Heart right ventricle (tissue), 16 donors: Measurements from ENCODE around the gene SFT2D1. TPM values are rescaled to one million over a fixed set of nuclear protein-coding genes. Genes with fewer than 3 reads are reported as not detected.
"Not testable (repeated sequence)": the region's sequence is repeated elsewhere in the genome, so short reads cannot be mapped to it uniquely, and the experiment has no call there.

Experiments used
- ATAC-seq, 8 donors: fragments of 200-7000 bp; cut with Tn5 transposase; one replicate each; pipeline ENCODE4 v1.9.1; 2020; ENCODE audit warnings: mild to moderate bottlenecking in 8 of 8, moderate library complexity in 8 of 8, moderate number of reproducible peaks in 1 of 8
- DNase-seq, 2 donors: peaks; one replicate each; pipeline ENCODE4 v3.0.0-alpha.2; 2020
- H3K27ac ChIP-seq, 10 donors: fragments of 200-600 bp; sonication (generic) in 2 of 10; one replicate each; pipeline versions ENCODE4 v1.5.0 to v1.8.0; 2020 to 2022; ENCODE audit warnings: mild to moderate bottlenecking in 3 of 10
- H3K27me3 ChIP-seq, 7 donors: fragments of 200-600 bp; one replicate each; pipeline ENCODE4 v1.8.0; 2021 to 2022; ENCODE audit warnings: mild to moderate bottlenecking in 2 of 7
- H3K36me3 ChIP-seq, 9 donors: fragments of 200-600 bp; sonication (generic) in 1 of 9; one replicate each; pipeline versions ENCODE4 v1.5.0 to v1.8.0; 2020 to 2022; ENCODE audit warnings: mild to moderate bottlenecking in 2 of 9
- H3K4me1 ChIP-seq, 9 donors: fragments of 200-600 bp; sonication (generic) in 1 of 9; one replicate each; pipeline versions ENCODE4 v1.5.0 to v1.8.0; 2020 to 2022; ENCODE audit warnings: mild to moderate bottlenecking in 4 of 9
- H3K4me3 ChIP-seq, 10 donors: fragments of 200-600 bp; sonication (generic) in 2 of 10; one replicate each; pipeline versions ENCODE4 v1.5.0 to v1.8.0; 2020 to 2022; ENCODE audit warnings: mild to moderate bottlenecking in 7 of 10, moderate library complexity in 2 of 10
- H3K9me3 ChIP-seq, 11 donors: fragments of 200-600 bp in 10 of 11; sonication (generic) in 2 of 11; one replicate each; pipeline versions ENCODE4 v1.5.0 to v1.8.0; 2013 to 2022; ENCODE audit warnings: mild to moderate bottlenecking in 2 of 11, control low read depth in 1 of 11, moderate library complexity in 1 of 11
- WGBS, 2 donors: extraction: QIAGEN DNeasy Blood & Tissue Kit; methylation state at CpG; one replicate each; pipeline ENCODE4 v1.1.7; 2013; ENCODE audit warnings: inconsistent platforms in 1 of 2; 5-methylcytosine and 5-hydroxymethylcytosine counted together
- intact Hi-C, 10 donors: fragments of 100-400 bp; cut with DNase I; formaldehyde crosslinking; loops; one replicate each; pipeline versions ENCODE4 v1.11.1 to v1.14.2; 2022
- polyA plus RNA-seq, 2 donors: library from polyadenylated mRNA; stranded (reverse); fragments of 200-250 nt; gene quantifications; one replicate each; pipeline ENCODE4 v1.2.3, GENCODE V29; 2013
- total RNA-seq, 10 donors: library from RNA; stranded (reverse); fragmentation: NEBNext Ultra II Directional in 3 of 10; extraction: Animal tissue kit (Norgen Biotek cat#: 25700) in 3 of 10; gene quantifications; one replicate each; pipeline versions ENCODE4 v1.2.1 to v1.2.4, GENCODE V29; 2021 to 2023
- TF ChIP-seq, protein P1 (sequence below), 9 donors: fragments of 200-600 bp; sonication (generic) in 2 of 9; IDR thresholded peaks; one replicate each; pipeline versions ENCODE4 v1.5.0 to v1.8.0; 2021 to 2022; ENCODE audit warnings: antibody characterized with exemption in 9 of 9, mild to moderate bottlenecking in 5 of 9, moderate library complexity in 1 of 9
- donor health status: Arrhythmogenic right ventricular cardiomyopathy.
- donor health status: ischemic (EF 13 %, LVEDD 7.1; RV severe dilation, severe dysfunction).
- donor health status: healthy with polysubstance abuse.
- donor health status: DM: no; HTN: yes; CAD: no.
- donor health status: DM: no; HTN: no; CAD: no.
- donor health status: ischemic (EF 25% LVEDD 6.9; RV normal size, moderate dysfunction).
- donor health status: ischemic (EF 25% LVEDD 5.7; RV mildly dilated, moderate dysfunction).
- donor health status: healthy.
- donor health status: DM: yes; HTN: yes; CAD: no.
- donor health status: Ischemic cardiomyopathy.
- donor health status: ischemic (EF 35%, LVEDD 5.7; RV mildly dilated, moderate dysfunction).
- donor health status: nonischemic (EF 11% LVEDD 7.7; RV severe dilation, severe dysfunction).
- donor health status: DM: yes; HTN: yes; CAD: no.
- donor health status: PGD.
- donor health status: ischemic (EF 29% LVEDD 5.4; RV normal size, mild dysfunction).
- donor health status: nonischemic (EF 23%, LVEDD 6.1; RV moderate dilation, normal function).

The SFT2D1 gene
- total and polyA plus RNA-seq, 12 donors: 15.6 to 43.6 (median 22.1) TPM

DNA sequence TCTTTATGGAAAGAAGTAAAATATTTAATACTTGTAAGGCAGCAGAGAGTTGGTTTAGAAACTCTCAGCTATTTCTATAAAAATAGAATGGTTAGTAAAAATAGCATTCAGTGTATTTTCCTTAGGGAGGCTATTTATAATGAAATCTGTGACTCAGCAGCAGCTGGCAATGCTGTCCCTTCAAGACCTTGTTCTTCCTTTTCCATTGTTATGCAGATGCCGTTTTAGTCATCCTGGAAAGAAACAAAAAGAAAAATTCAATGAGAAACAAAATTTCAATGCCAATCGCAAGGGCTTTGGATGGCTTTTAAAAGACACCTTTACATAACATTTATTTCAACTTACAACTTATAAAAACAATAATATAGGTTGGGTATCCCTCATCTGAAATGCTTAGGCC lies 22.9 kb upstream of the SFT2D1 start:
- TF ChIP-seq, protein P1, sequence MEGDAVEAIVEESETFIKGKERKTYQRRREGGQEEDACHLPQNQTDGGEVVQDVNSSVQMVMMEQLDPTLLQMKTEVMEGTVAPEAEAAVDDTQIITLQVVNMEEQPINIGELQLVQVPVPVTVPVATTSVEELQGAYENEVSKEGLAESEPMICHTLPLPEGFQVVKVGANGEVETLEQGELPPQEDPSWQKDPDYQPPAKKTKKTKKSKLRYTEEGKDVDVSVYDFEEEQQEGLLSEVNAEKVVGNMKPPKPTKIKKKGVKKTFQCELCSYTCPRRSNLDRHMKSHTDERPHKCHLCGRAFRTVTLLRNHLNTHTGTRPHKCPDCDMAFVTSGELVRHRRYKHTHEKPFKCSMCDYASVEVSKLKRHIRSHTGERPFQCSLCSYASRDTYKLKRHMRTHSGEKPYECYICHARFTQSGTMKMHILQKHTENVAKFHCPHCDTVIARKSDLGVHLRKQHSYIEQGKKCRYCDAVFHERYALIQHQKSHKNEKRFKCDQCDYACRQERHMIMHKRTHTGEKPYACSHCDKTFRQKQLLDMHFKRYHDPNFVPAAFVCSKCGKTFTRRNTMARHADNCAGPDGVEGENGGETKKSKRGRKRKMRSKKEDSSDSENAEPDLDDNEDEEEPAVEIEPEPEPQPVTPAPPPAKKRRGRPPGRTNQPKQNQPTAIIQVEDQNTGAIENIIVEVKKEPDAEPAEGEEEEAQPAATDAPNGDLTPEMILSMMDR (IDR thresholded peaks at IDR 0.05): no peak
- no peaks in the 10 kb centered on the region for H3K9me3 ChIP-seq
- intact Hi-C loops: loop anchor here in 2 of 10 donors (2.0 kb wide), 2 partner anchors 16 to 18 kb away; partner anchors contain the start of gene MPC1 (in 1 of the 2)
- H3K4me3 ChIP-seq: peak overlapping the region in 4 of 10 donors; percentile 12 to 20 (median 16)
- H3K4me1 ChIP-seq: peaks cover 6 to 95% (median 57%) of the 10 kb centered on the region in 9 donors
- ATAC-seq: peak in 7 of 8 donors; percentile 52 to 85 (median 67)
- H3K27me3 ChIP-seq: no peaks in the 10 kb centered on the region
- H3K36me3 ChIP-seq: peaks cover 0 to 72% (median 3%) of the 10 kb centered on the region in 9 donors
- DNase-seq: peak in 1 of 2 donors; percentile 41
- WGBS, 2 donors: 18 to 22% methylated on average over 2 of the region's 2 CpGs
- peak overlapping the region in 9 of 10 donors; percentile 60 to 88 (median 71) for H3K27ac ChIP-seq

DNA sequence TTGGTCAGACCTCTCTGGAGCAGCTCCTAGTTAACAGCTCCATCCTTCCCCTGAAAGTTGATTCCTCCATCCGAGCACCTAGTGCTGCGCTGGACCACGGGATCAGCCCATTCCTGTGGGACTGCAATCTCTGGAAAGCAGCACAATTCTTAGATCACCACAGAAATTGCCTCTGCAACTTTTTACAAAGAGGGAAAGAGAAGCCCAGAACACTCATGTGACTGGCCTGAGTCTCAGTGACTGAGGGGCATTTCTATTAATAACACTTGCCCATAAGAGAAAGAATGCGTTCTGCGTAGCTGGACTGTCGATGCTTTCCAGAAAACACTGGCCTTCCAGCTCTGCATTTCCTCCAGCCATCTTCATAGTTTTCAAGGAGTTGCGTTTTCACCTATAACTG lies 22.1 kb upstream of the SFT2D1 start:
- Histone ChIP-seq H3K9me3 (no peaks in the 10 kb centered on the region), H3K36me3 (peaks cover 0 to 68% (median 0%) of the 10 kb centered on the region in 9 donors), H3K27me3 (no peaks in the 10 kb centered on the region), H3K4me1 (peaks cover 6 to 92% (median 53%) of the 10 kb centered on the region in 9 donors), H3K4me3 (peak overlapping the region in 4 of 10 donors; percentile 12 to 20 (median 16)), H3K27ac (peak overlapping the region; percentile 44 to 88 (median 68))
- DNase-seq (peak in 1 of 2 donors; percentile 43), ATAC-seq (peak; percentile 68 to 91 (median 80))
- TF ChIP-seq, protein P1 (IDR thresholded peaks at IDR 0.05): no peak
- 26 to 40% methylated on average over 7 of the region's 7 CpGs for WGBS, 2 donors
- intact Hi-C loops: loop anchor here in 2 of 10 donors (2.0 kb wide), 2 partner anchors 16 to 18 kb away; partner anchors contain the start of gene MPC1 (in 1 of the 2)

DNA sequence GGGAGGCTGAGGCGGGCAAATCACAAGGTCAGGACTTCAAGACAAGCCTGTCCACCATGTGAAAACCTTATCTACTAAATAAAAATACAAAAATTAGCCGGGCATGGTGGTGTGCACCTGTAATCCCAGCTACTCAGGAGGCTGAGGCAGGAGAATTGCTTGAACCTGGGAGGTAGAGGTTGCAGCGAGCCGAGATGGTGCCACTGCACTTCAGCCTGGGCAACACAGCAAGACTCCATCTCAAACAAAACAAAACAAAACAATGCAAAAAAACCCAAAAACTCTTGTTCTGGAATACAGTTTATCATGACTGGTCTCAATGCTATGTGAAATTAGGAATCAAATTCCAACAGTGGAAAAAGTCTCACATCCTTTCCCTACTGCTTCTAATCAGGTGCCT lies 20.1 kb upstream of the SFT2D1 start:
- H3K27me3 ChIP-seq, H3K9me3 ChIP-seq, ATAC-seq, H3K4me3 ChIP-seq, DNase-seq, intact Hi-C loops: not testable (repeated sequence)
- 93 to 97% methylated on average over 4 of the region's 4 CpGs for WGBS, 2 donors
- peaks cover 0 to 50% (median 0%) of the 10 kb centered on the region in 9 donors for H3K36me3 ChIP-seq
- peaks cover 6 to 75% (median 48%) of the 10 kb centered on the region in 9 donors for H3K4me1 ChIP-seq
- peak overlapping the region in 6 of 10 donors; percentile 64 to 88 (median 84) for H3K27ac ChIP-seq

DNA sequence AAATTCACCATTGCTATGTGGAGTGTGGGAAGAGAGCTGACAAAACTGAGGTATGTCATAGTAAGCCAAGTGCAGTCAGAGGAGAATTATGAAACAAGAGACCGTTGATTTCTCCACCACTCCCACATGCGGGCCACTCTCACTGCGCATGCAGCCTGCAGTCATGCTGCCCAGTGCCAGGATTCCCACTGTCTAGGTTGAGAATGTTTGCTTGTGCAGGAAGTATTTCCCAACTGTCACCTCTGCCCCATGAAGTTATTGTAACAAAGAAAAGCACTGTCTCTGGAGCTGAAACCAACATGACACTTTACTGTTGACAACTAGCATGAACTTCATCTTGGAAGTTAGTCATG lies 18.7 kb upstream of the SFT2D1 start:
- 47 to 66% methylated on average over 3 of the region's 3 CpGs for WGBS, 2 donors
- intact Hi-C loops: no loop called here
- DNase-seq (peak; percentile 33 to 66), ATAC-seq (peak; percentile 50 to 88 (median 68))
- H3K27ac ChIP-seq: peak overlapping the region in 6 of 10 donors; percentile 37 to 88 (median 61)
- H3K4me1 ChIP-seq: peaks cover 6 to 61% (median 39%) of the 10 kb centered on the region in 9 donors
- H3K4me3 ChIP-seq: no peak overlapping the region
- H3K36me3 ChIP-seq: peaks cover 0 to 36% (median 0%) of the 10 kb centered on the region in 9 donors
- H3K27me3 ChIP-seq: peaks cover 0 to 3% (median 0%) of the 10 kb centered on the region in 7 donors
- TF ChIP-seq, protein P1 (IDR thresholded peaks at IDR 0.05): no peak
- no peaks in the 10 kb centered on the region for H3K9me3 ChIP-seq
